Measurements from ENCODE around the gene MLLT3.

- TF ChIP-seq, protein P1, sequence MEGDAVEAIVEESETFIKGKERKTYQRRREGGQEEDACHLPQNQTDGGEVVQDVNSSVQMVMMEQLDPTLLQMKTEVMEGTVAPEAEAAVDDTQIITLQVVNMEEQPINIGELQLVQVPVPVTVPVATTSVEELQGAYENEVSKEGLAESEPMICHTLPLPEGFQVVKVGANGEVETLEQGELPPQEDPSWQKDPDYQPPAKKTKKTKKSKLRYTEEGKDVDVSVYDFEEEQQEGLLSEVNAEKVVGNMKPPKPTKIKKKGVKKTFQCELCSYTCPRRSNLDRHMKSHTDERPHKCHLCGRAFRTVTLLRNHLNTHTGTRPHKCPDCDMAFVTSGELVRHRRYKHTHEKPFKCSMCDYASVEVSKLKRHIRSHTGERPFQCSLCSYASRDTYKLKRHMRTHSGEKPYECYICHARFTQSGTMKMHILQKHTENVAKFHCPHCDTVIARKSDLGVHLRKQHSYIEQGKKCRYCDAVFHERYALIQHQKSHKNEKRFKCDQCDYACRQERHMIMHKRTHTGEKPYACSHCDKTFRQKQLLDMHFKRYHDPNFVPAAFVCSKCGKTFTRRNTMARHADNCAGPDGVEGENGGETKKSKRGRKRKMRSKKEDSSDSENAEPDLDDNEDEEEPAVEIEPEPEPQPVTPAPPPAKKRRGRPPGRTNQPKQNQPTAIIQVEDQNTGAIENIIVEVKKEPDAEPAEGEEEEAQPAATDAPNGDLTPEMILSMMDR (conservative IDR thresholded peaks at IDR 0.05 in 1 of 2, IDR thresholded peaks at IDR 0.05 in 1 of 2; ENCODE audit: low read depth in 1 of 2, low read length in 2 of 2): no peak
- TF ChIP-seq EZH2 (IDR thresholded peaks at IDR 0.05; ENCODE audit: low read length, missing control alignments): no peak
Observed at GRCh38 chr9:20352591-20352990, 269.7 kb downstream of the MLLT3 start.
